GM23338 (cell line): ENCODE measurements around the gene ATP13A1. TPM values are rescaled to one million over a fixed set of nuclear protein-coding genes. Genes with fewer than 3 reads are reported as not detected.

Experiments used
- ATAC-seq: fragments of 200-7000 bp; cut with Tn5 transposase; 3 replicates; pipeline ENCODE4 v1.9.1; 2020
- DNase-seq: peaks from one replicate; pipeline ENCODE4 v3.0.0-alpha.2; 2015; ENCODE audit warnings: low spot score
- H2AFZ ChIP-seq: fragments of 200-600 bp; sonication (generic); 2 replicates; pipeline ENCODE4 v1.8.0; 2016; ENCODE audit warnings: antibody characterized with exemption, mild to moderate bottlenecking, moderate library complexity
- H3F3A ChIP-seq: fragments of 200-600 bp; sonication (generic); replicated peaks from 2 replicates; pipeline ENCODE4 v1.8.0; 2017; ENCODE audit warnings: antibody characterized with exemption, mixed run types, low read depth
- H3K27ac ChIP-seq: fragments of 200-600 bp; sonication (generic); 2 replicates; pipeline ENCODE4 v1.6.1; 2016; ENCODE audit warnings: low read depth
- H3K27me3 ChIP-seq: fragments of 200-600 bp; sonication (generic); 2 replicates; pipeline ENCODE4 v1.8.0; 2016; ENCODE audit warnings: mild to moderate bottlenecking, mixed run types, moderate library complexity; ENCODE audit not compliant: insufficient read depth
- H3K36me3 ChIP-seq: fragments of 200-600 bp; sonication (generic); 2 replicates; pipeline ENCODE4 v1.8.0; 2016; ENCODE audit warnings: mild to moderate bottlenecking; ENCODE audit not compliant: insufficient read depth
- H3K4me1 ChIP-seq: fragments of 200-600 bp; sonication (generic); 2 replicates; pipeline ENCODE4 v1.8.0; 2016; ENCODE audit warnings: mild to moderate bottlenecking, moderate library complexity; ENCODE audit not compliant: insufficient read depth
- H3K4me2 ChIP-seq: fragments of 200-600 bp; sonication (generic); 2 replicates; pipeline ENCODE4 v1.7.1; 2017; ENCODE audit warnings: mixed run types
- H3K4me3 ChIP-seq: fragments of 200-600 bp; sonication (generic); 2 replicates; pipeline ENCODE4 v1.6.1; 2016; ENCODE audit warnings: mixed run types
- H3K79me2 ChIP-seq: fragments of 200-600 bp; sonication (generic); replicated peaks from 2 replicates; pipeline ENCODE4 v1.8.0; 2017; ENCODE audit warnings: mild to moderate bottlenecking; ENCODE audit not compliant: insufficient read depth
- H3K9me2 ChIP-seq: fragments of 200-600 bp; sonication (generic); 2 replicates; pipeline ENCODE4 v1.8.0; 2017; ENCODE audit not compliant: insufficient read depth
- H4K20me1 ChIP-seq: fragments of 200-600 bp; sonication (generic); replicated peaks from 2 replicates; pipeline ENCODE4 v1.8.0; 2017; ENCODE audit warnings: mild to moderate bottlenecking; ENCODE audit not compliant: insufficient read depth
- H3K27ac Mint-ChIP-seq: 2 replicates; pipeline ENCODE4 v1.8.0; 2020; ENCODE audit warnings: inconsistent platforms, mild to moderate bottlenecking, moderate library complexity, mixed read lengths
- H3K27me3 Mint-ChIP-seq: 3 replicates; pipeline ENCODE4 v1.8.0; 2022; ENCODE audit warnings: low read depth, mild to moderate bottlenecking, moderate library complexity, mixed read lengths, inconsistent platforms; ENCODE audit not compliant: insufficient read depth, poor library complexity
- H3K36me3 Mint-ChIP-seq: 3 replicates; pipeline ENCODE4 v1.8.0; 2021; ENCODE audit warnings: low read depth, mild to moderate bottlenecking, inconsistent platforms, moderate library complexity, mixed read lengths
- H3K4me1 Mint-ChIP-seq: 3 replicates; pipeline ENCODE4 v1.8.0; 2020; ENCODE audit warnings: mild to moderate bottlenecking, inconsistent platforms, mixed read lengths
- H3K4me3 Mint-ChIP-seq: 3 replicates; pipeline ENCODE4 v1.8.0; 2021; ENCODE audit warnings: moderate library complexity, mild to moderate bottlenecking, inconsistent platforms, mixed read lengths
- H3K9me3 Mint-ChIP-seq: 3 replicates; pipeline ENCODE4 v1.8.0; 2020; ENCODE audit warnings: moderate library complexity, mild to moderate bottlenecking, inconsistent platforms, mixed read lengths
- ETS1 ChIP-seq: IDR thresholded peaks from 2 replicates; pipeline ENCODE4 v1.6.1; 2016; ENCODE audit warnings: antibody characterized with exemption
- EZH2 ChIP-seq: fragments of 200-600 bp; sonication (generic); IDR thresholded peaks from one replicate; pipeline ENCODE4 v1.8.0; 2017; ENCODE audit warnings: antibody characterized with exemption, mild to moderate bottlenecking, low read depth; ENCODE audit not compliant: unreplicated experiment
- POLR2AphosphoS5 ChIP-seq: IDR thresholded peaks from 2 replicates; pipeline ENCODE4 v1.6.1; 2016; ENCODE audit warnings: antibody characterized with exemption, low read depth
- ZNF114 ChIP-seq: fragments of 250-450 bp; sonication (Bioruptor Pico); IDR thresholded peaks from 2 replicates; pipeline ENCODE4 v1.5.0; 2020; ENCODE audit warnings: mild to moderate bottlenecking, moderate library complexity
- long read RNA-seq: library from polyadenylated mRNA; unstranded; transcript quantifications from one replicate; pipeline ENCODE4 v2.0.0, GENCODE V29; 2020; ENCODE audit not compliant: unreplicated experiment
- polyA plus RNA-seq: library from polyadenylated mRNA; unstranded; fragments of >200 nt; fragmentation: Nextera tagmentation; extraction: Ambion mirVana; gene quantifications from 2 replicates; pipeline ENCODE4 v1.2.1, GENCODE V29; 2016
- total RNA-seq: library from RNA; depleted of rRNA; stranded (reverse); fragments of >200 nt; shearing (Covaris generic); gene quantifications from 2 replicates; pipeline ENCODE4 v1.2.3, GENCODE V29; 2014; rRNA removed

Gene ATP13A1
- 109 and 307 TPM in 2 replicates for total RNA-seq
- polyA plus RNA-seq = 38.1 and 41.5 TPM in 2 replicates
- long read RNA-seq, partial matches to known transcripts = 2 of 4 reads
- long read RNA-seq, other reads (novel, unspliced or antisense) = 1 of 4 reads

DNA sequence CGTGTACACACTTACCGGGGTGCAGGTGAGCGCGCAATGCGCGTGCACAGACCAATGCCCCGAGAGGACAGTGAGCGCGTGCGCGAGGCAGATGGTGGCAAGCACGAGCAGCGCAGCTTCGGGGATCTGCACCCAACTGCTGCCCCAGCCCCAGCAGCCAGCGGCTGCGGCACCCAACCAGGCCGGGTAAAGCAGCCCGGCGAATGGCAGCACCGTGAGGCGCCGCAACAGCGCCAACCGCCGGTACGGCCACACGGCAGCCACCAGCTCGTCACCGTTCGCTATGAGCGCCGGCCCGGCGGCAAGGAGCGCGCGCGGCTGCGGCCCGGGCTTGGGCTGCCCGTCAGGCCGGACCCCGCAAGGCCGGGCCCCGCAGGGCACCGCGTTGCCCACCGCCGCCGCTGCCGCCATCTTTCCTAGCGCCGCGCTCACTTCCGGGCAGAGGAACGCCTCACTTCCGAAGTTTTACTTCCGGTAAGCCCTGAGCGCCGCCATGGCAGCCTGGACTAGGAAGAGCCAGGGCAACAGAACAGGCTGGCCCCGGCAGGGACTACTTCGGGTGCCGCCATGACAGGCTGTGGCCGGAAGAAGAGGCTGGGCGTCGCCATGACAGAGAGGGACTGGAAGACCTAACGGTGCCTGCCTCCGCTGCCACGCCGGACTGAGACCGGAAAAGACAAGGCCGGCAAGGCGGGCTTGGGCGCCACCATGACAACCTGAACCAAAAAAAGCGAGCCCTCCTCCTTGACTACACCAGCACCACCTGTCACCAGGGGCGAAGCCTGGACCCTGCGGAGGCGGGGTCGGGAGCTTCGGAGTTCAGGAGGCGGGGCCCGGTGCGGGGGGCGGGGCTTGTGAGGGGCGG lies at the start of gene ATP13A1:
TSS of gene ATP13A1 (minus strand) at position 421 of the 865 bp plus-strand sequence. CDS start at position 411, 10 bp downstream.
- H3K4me1 Mint-ChIP-seq = peaks cover 29% of the 10 kb centered on the region
- peaks cover 44% of the 10 kb centered on the region for H3K79me2 ChIP-seq
- H3F3A ChIP-seq = peaks cover 21% of the 10 kb centered on the region
- H2AFZ ChIP-seq = 0 out of 2 replicates have a peak within 1 kb of the TSS, but pooled peaks have one; percentile 72
- no peaks in the 10 kb centered on the region for H3K27me3 ChIP-seq
- H3K27ac Mint-ChIP-seq = peak within 1 kb of the TSS; percentile 95
- H3K36me3 ChIP-seq = peaks cover 9% of the 10 kb centered on the region; the same call in 1 of the 2 replicates
- H3K9me3 Mint-ChIP-seq = no peaks in the 10 kb centered on the region
- peak within 1 kb of the TSS; percentile 92 for H3K27ac ChIP-seq
- TF ChIP-seq ZNF114 (CRISPR knock-in tag) (no peak), ETS1 (peak; percentile 95), POLR2AphosphoS5 (peak; percentile 53; the same call in 1 of the 2 replicates), EZH2 (no peak)
- DNase-seq (peak; percentile 95), ATAC-seq (peak; percentile 83)
- H3K4me1 ChIP-seq = peaks cover 15% of the 10 kb centered on the region
- peaks cover 10% of the 10 kb centered on the region for H4K20me1 ChIP-seq
- H3K4me2 ChIP-seq = peak within 1 kb of the TSS; percentile 94
- peaks cover 9% of the 10 kb centered on the region for H3K27me3 Mint-ChIP-seq
- H3K4me3 Mint-ChIP-seq = peak within 1 kb of the TSS; percentile 92
- 0 out of 2 replicates have a peak, but pooled peaks cover 2% of the 10 kb centered on the region for H3K9me2 ChIP-seq
- peak within 1 kb of the TSS; percentile 95 for H3K4me3 ChIP-seq
- peaks cover 27% of the 10 kb centered on the region for H3K36me3 Mint-ChIP-seq

DNA sequence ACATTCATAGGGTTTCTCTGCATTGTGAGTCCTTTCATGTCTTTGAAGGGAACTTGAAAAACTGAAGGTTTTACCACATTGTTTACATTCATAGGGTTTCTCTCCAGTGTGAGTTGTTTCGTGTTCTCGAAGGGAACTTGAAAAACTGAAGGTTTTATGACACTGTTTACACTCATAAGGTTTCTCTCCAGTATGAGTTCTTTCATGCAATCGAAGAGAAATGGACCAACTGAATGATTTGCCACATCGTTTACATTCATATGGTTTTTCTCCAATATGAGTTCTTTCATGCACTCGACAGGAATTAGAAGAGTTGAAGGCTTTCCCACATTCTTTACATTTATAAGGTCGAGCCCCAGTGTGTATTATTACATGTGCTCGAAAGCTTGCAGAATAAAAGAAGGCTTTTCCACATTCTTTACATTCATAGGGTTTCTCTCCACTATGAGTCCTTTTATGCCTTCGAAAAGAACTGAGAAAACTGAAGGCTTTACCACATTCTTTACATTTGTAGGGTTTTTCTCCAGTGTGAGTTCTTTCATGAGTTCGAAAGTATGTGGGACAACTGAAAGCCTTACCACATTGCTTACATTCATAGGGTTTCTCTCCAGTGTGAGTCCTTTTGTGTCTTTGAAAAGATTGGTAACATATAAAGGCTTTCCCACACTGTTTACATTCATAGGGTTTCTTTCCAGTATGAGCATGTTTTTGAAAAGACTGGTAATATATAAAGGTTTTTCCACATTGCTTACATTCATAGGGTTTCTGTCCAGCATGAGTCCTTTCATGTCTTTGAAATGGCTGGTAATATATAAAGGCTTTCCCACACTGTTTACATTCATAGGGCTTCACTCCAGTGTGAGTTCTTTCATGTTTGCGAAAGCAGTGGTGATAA lies 48.7 kb upstream of the ATP13A1 start:
- Mint-ChIP-seq H3K4me1 (no peaks in the 10 kb centered on the region), H3K27ac (no peak overlapping the region), H3K27me3 (peaks cover 2% of the 10 kb centered on the region), H3K9me3 (peaks cover 99% of the 10 kb centered on the region), H3K4me3 (no peak overlapping the region), H3K36me3 (peaks cover 98% of the 10 kb centered on the region)
- Histone ChIP-seq H3K79me2 (peaks cover 22% of the 10 kb centered on the region), H3K36me3 (peaks cover 65% of the 10 kb centered on the region), H3K27ac (no peak overlapping the region), H2AFZ (no peak overlapping the region), H3K9me2 (no peaks in the 10 kb centered on the region), H3K27me3 (no peaks in the 10 kb centered on the region), H3F3A (peaks cover 9% of the 10 kb centered on the region), H4K20me1 (no peaks in the 10 kb centered on the region), H3K4me2 (no peak overlapping the region), H3K4me3 (no peak overlapping the region; the same call in 1 of the 2 replicates), H3K4me1 (no peaks in the 10 kb centered on the region)
- no peak for TF ChIP-seq ZNF114 (CRISPR knock-in tag)
- peak; percentile 5 for DNase-seq
- no peak for ATAC-seq
